Choroid plexus epithelial cell (primary cell): ENCODE results near the gene PTPRQ.
A peak's percentile ranks its signal among the peaks of the same experiment; 100 is the strongest.

Experiments used
- DNase-seq: peaks from one replicate; pipeline ENCODE4 v3.0.0-alpha.2; 2010; ENCODE audit warnings: low read depth
- H3K4me3 ChIP-seq: 2 replicates; pipeline ENCODE4 v1.5.1; 2011; ENCODE audit warnings: low read depth, mild to moderate bottlenecking, control low read depth, low read length, moderate library complexity
- CTCF ChIP-seq: conservative IDR thresholded peaks from 2 replicates; pipeline ENCODE4 v1.5.1; 2011; ENCODE audit warnings: low read depth, mild to moderate bottlenecking, control low read depth, inconsistent platforms, low read length, moderate library complexity

PTPRQ gene

DNA sequence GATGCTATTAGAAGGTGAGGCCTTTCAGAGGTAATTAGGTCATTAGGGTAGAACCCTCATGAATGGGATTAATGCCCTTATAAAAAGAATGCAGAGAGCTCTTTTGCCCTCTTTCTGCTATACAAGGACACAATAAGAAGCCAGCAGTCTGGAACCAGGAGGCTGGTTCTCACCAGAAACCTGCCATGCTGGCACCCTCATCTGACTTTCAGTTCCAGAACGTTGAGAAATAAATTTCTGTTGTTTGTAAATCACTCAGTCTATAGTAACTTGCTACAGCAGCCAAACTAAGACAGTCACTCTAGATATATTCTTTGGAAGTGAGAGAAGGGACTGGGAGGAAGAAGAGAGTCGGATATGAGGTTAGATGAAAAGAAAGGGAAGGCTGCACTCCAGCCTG is 138.4 kb downstream of the PTPRQ start:
- H3K4me3 ChIP-seq: no peak overlapping the region
- DNase-seq: no peak
- no peak for TF ChIP-seq CTCF

- H3K4me3 ChIP-seq: no peak overlapping the region
- no peak for TF ChIP-seq CTCF
- no peak for DNase-seq
Observed at GRCh38 chr12:80589077-80589476, 145.0 kb downstream of the PTPRQ start.

- no peak overlapping the region for H3K4me3 ChIP-seq
- TF ChIP-seq CTCF: no peak
- no peak for DNase-seq
Observed at GRCh38 chr12:80590085-80590484, 146.1 kb downstream of the PTPRQ start.

GRCh38 chr12:80593766-80594165 is 149.7 kb downstream of the PTPRQ start:
- DNase-seq: peak; percentile 72
- TF ChIP-seq CTCF: no peak
- no peak overlapping the region for H3K4me3 ChIP-seq

DNA sequence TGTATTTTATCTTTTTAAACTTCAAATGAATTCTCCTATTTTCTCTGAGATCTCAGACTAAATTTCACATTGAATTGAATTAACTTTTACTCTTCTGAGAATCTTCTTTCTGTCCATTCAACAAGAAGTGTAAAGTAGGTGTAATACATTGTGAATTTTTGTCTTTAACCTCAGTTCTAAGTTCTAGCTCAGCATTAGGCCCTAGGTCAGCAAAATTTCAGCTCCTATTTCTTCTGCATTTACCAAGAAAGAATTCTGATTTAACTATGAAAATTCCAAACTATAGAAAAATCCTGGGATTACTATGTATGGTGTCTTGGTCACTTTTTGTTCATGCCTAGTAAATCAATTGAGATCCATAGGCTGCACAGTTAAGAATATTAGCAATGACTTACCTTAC is 152.5 kb downstream of the PTPRQ start:
- TF ChIP-seq CTCF: no peak
- DNase-seq: no peak

DNA sequence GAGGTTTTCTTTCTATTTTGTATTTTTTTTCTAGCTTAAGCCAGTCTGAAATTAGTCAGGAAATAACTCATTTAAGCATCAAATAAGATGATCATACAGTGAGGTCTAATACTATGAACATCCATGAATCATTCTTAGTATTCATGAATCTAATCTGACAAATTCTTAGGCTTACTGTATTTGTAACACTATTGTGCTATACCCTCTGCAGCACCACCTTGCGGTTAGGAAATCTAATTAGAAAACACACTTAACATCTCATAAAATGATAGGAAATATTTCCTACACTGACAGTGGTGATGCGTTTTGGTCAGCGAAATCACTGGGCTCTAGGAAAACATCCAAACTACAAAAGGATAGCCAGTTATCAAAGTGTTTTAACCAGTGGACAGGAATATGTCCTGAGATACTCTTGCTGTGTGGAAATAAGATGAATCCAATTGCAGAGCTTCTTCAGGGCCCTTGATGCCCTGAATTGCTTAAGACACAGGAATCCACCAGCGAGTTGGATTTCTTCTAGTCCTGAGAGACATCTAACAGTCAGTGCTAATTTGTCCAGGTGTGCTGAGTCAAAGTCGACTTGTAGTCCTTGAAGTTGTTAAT is 154.1 kb downstream of the PTPRQ start:
- H3K4me3 ChIP-seq: no peak overlapping the region
- peak; percentile 54 for TF ChIP-seq CTCF
- peak; percentile 83 for DNase-seq

More for the DNA sequence above, 152.5 kb downstream of the PTPRQ start:
- H3K4me3 ChIP-seq: no peak overlapping the region

DNA sequence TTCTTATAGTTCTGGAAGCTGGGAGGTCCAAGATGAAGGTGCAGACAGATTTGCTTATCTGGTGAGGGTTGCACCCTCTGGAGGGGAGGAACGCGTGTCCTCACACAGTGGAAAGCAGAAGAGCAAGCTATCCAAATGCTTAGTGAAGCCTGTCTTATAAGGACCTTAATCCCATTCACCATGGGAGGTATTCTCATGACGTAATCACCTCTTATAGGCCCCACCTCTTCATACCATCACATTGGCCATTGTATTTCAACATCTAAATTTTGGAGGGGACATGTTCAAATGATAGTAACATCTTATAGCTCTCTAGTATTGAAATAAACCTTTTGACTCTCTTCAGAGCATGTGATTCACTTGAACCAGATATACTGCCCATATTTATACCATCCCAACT is 158.4 kb downstream of the PTPRQ start:
- no peak overlapping the region for H3K4me3 ChIP-seq
- no peak for TF ChIP-seq CTCF
- DNase-seq: no peak
